OCI-LY3 (cell line): Measurements from ENCODE around the gene EFEMP2.

Experiments used
- H2AFZ ChIP-seq: fragments of 200-600, 300-600 bp; shearing (Covaris generic); 2 replicates; pipeline ENCODE4 v1.6.0; 2014; ENCODE audit warnings: antibody characterized with exemption, low read depth, low read length
- H3K27ac ChIP-seq: fragments of 200-600, 300-600 bp; sonication (generic); 2 replicates; pipeline ENCODE4 v1.5.1; 2014; ENCODE audit warnings: mild to moderate bottlenecking, low read length, moderate library complexity, mixed read lengths
- H3K27me3 ChIP-seq: fragments of 200-600, 300-600 bp; sonication (generic); 2 replicates; pipeline ENCODE4 v1.6.1; 2014; ENCODE audit warnings: low read depth, low read length, mixed read lengths
- H3K36me3 ChIP-seq: fragments of 200-600, 300-600 bp; sonication (generic); replicated peaks from 2 replicates; pipeline ENCODE3; 2014; ENCODE audit warnings: low read depth, low read length, mixed read lengths
- H3K4me1 ChIP-seq: fragments of 300-600, 200-600 bp; sonication (generic); 2 replicates; pipeline ENCODE4 v1.6.1; 2014; ENCODE audit warnings: low read length, mixed read lengths
- H3K4me2 ChIP-seq: fragments of 200-600, 300-600 bp; sonication (generic); 2 replicates; pipeline ENCODE4 v1.6.1; 2014; ENCODE audit warnings: low read length, mixed read lengths
- H3K4me3 ChIP-seq: fragments of 300-600, 200-600 bp; sonication (generic); 2 replicates; pipeline ENCODE4 v1.5.1; 2014; ENCODE audit warnings: antibody characterized with exemption, mild to moderate bottlenecking, low read length, moderate library complexity
- H3K79me2 ChIP-seq: fragments of 300-600, 200-600 bp; shearing (Covaris generic); 2 replicates; pipeline ENCODE4 v1.6.1; 2014; ENCODE audit warnings: mild to moderate bottlenecking, low read length, mixed read lengths
- H3K9ac ChIP-seq: fragments of 300-600, 200-600 bp; shearing (Covaris generic); 2 replicates; pipeline ENCODE4 v1.6.0; 2014; ENCODE audit warnings: mild to moderate bottlenecking, low read length, moderate library complexity
- H3K9me3 ChIP-seq: fragments of 200-600, 300-600 bp; shearing (Covaris generic); 2 replicates; pipeline ENCODE4 v1.6.1; 2014; ENCODE audit warnings: low read length, mixed read lengths; ENCODE audit not compliant: insufficient read depth
- H4K20me1 ChIP-seq: fragments of 200-600, 300-600 bp; sonication (generic); 2 replicates; pipeline ENCODE4 v1.6.1; 2016; ENCODE audit warnings: low read length, mixed read lengths; ENCODE audit not compliant: insufficient read depth
- EZH2phosphoT487 ChIP-seq: fragments of 200-600 bp; shearing (Covaris generic); IDR thresholded peaks from 2 replicates; pipeline ENCODE4 v1.6.1; 2018; ENCODE audit warnings: antibody characterized with exemption, mixed run types, low read depth
- TF ChIP-seq, protein P1 (sequence below): fragments of 200-600, 300-600 bp; sonication (generic); IDR thresholded peaks from 2 replicates; pipeline ENCODE4 v1.5.1; 2014; ENCODE audit warnings: antibody characterized with exemption, low read length, low read depth

The EFEMP2 gene

GRCh38 chr11:65817312-65817834, 55.2 kb downstream of the EFEMP2 start:
- Histone ChIP-seq H4K20me1 (no peaks in the 10 kb centered on the region), H3K9ac (peak overlapping the region; percentile 63), H3K79me2 (no peaks in the 10 kb centered on the region), H2AFZ (peak overlapping the region; percentile 55), H3K4me1 (peaks cover 17% of the 10 kb centered on the region), H3K4me3 (peak overlapping the region; percentile 77), H3K27ac (no peak overlapping the region; the same call in 1 of the 2 replicates), H3K27me3 (no peaks in the 10 kb centered on the region), H3K4me2 (peak overlapping the region; percentile 81), H3K9me3 (no peaks in the 10 kb centered on the region), H3K36me3 (no peaks in the 10 kb centered on the region)
- TF ChIP-seq, protein P1, sequence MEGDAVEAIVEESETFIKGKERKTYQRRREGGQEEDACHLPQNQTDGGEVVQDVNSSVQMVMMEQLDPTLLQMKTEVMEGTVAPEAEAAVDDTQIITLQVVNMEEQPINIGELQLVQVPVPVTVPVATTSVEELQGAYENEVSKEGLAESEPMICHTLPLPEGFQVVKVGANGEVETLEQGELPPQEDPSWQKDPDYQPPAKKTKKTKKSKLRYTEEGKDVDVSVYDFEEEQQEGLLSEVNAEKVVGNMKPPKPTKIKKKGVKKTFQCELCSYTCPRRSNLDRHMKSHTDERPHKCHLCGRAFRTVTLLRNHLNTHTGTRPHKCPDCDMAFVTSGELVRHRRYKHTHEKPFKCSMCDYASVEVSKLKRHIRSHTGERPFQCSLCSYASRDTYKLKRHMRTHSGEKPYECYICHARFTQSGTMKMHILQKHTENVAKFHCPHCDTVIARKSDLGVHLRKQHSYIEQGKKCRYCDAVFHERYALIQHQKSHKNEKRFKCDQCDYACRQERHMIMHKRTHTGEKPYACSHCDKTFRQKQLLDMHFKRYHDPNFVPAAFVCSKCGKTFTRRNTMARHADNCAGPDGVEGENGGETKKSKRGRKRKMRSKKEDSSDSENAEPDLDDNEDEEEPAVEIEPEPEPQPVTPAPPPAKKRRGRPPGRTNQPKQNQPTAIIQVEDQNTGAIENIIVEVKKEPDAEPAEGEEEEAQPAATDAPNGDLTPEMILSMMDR = no peak
- TF ChIP-seq EZH2phosphoT487 = no peak

GRCh38 chr11:65816696-65817095, 55.9 kb downstream of the EFEMP2 start:
- no peak overlapping the region for H3K27ac ChIP-seq
- no peak overlapping the region for H3K9ac ChIP-seq
- H3K4me1 ChIP-seq = peaks cover 17% of the 10 kb centered on the region
- peak overlapping the region; percentile 77; the same call in 1 of the 2 replicates for H3K4me3 ChIP-seq
- H3K4me2 ChIP-seq = peak overlapping the region; percentile 81; the same call in 1 of the 2 replicates
- TF ChIP-seq, protein P1 = no peak
- TF ChIP-seq EZH2phosphoT487 = no peak
- no peaks in the 10 kb centered on the region for H3K9me3 ChIP-seq
- H2AFZ ChIP-seq = no peak overlapping the region
- H3K27me3 ChIP-seq = no peaks in the 10 kb centered on the region
- no peaks in the 10 kb centered on the region for H3K36me3 ChIP-seq
- no peaks in the 10 kb centered on the region for H4K20me1 ChIP-seq
- no peaks in the 10 kb centered on the region for H3K79me2 ChIP-seq
